Spleen (tissue), 7 donors: ENCODE data around the gene ELN.

Experiments
- CTCF ChIP-seq, 11 experiments: fragments of 200-600 bp in 7 of 11; fragments of 450-650 bp in 4 of 11; sonication (generic) in 4 of 11; IDR thresholded peaks in 8 of 11; conservative IDR thresholded peaks in 3 of 11; 1 replicate in 7 of 11; 2 replicates in 4 of 11; pipeline versions ENCODE4 v1.4.0 to v1.8.0; 2016 to 2021; ENCODE audit warnings: antibody characterized with exemption in 11 of 11, inconsistent platforms in 4 of 11, mild to moderate bottlenecking in 1 of 11
- POLR2A ChIP-seq, 3 donors: fragments of 450-650 bp; IDR thresholded peaks; one replicate each; pipeline ENCODE4 v1.5.1; 2017; ENCODE audit warnings: antibody characterized with exemption in 3 of 3, mild to moderate bottlenecking in 1 of 3
- donor health status: DM: no; HTN: no; CAD: no; lungs with moderate emphysema.
- donor health status: DM: no; HTN: no; CAD: no.
- donor health status: DM: no; HTN: no; CAD: no.

DNA sequence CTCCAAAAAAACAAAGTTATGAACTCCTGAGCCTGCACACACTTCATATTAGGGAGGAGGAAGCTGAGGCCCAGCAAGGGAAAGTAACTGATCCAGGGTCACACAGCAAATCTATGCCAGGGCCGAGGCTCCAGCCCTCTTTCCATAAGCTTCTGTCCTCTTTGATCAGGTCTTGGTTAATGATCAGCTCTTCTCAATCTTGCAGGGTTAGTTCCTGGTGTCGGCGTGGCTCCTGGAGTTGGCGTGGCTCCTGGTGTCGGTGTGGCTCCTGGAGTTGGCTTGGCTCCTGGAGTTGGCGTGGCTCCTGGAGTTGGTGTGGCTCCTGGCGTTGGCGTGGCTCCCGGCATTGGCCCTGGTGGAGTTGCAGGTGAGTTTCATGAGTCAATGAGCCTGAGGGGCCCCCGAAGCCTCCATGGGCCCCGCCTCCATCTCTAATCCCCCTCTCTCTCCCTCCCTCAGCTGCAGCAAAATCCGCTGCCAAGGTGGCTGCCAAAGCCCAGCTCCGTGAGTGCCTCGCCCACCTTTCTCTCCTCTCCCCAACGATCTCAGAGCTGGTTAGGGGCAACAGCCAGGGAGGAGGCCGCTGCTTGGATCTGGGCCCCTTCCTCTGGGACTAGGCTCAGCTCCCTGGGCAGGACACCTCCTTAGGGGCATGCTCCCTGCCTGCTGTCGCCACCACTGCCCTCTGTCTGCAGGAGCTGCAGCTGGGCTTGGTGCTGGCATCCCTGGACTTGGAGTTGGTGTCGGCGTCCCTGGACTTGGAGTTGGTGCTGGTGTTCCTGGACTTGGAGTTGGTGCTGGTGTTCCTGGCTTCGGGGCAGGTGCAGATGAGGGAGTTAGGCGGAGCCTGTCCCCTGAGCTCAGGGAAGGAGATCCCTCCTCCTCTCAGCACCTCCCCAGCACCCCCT lies 32.0 kb downstream of the ELN start:
- TF ChIP-seq POLR2A (IDR thresholded peaks at IDR 0.05) = no peak
- no peak for TF ChIP-seq CTCF (IDR thresholded peaks at IDR 0.05 in 8 of 11, conservative IDR thresholded peaks at IDR 0.05 in 3 of 11)
